Thyroid gland (tissue), 4 donors: Measurements from ENCODE around the gene PIGP. TPM values are rescaled to one million over a fixed set of nuclear protein-coding genes. Genes with fewer than 3 reads are reported as not detected.
"Not testable (repeated sequence)": the region's sequence is repeated elsewhere in the genome, so short reads cannot be mapped to it uniquely, and the experiment has no call there.

ENCODE experiments used
- DNase-seq, 2 donors: peaks; one replicate each; pipeline ENCODE4 v3.0.0-alpha.2; 2019
- H3K27ac ChIP-seq, 3 donors: fragments of 200-600 bp; sonication (generic); 1 replicate in 2 of 3; 2 replicates in 1 of 3; pipeline ENCODE4 v1.5.1; 2016 to 2019; ENCODE audit warnings: mild to moderate bottlenecking in 1 of 3, moderate library complexity in 1 of 3
- H3K27me3 ChIP-seq: fragments of 200-600 bp; sonication (generic); one replicate; pipeline ENCODE4 v1.5.1; 2019
- H3K36me3 ChIP-seq, 2 donors: fragments of 200-600 bp; sonication (generic); one replicate each; pipeline ENCODE4 v1.5.1; 2016 to 2019
- H3K4me1 ChIP-seq, 2 donors: fragments of 200-600 bp; sonication (generic); one replicate each; pipeline ENCODE4 v1.5.1; 2017 to 2019
- H3K4me3 ChIP-seq, 3 donors: fragments of 200-600 bp; sonication (generic); replicated peaks in 1 of 3; 1 replicate in 2 of 3; 2 replicates in 1 of 3; pipeline ENCODE4 v1.5.1; 2016; ENCODE audit warnings: mild to moderate bottlenecking in 1 of 3
- H3K9me3 ChIP-seq: fragments of 200-600 bp; sonication (generic); one replicate; pipeline ENCODE4 v1.5.1; 2017
- CTCF ChIP-seq, 6 experiments: fragments of 200-600 bp in 3 of 6; fragments of 450-650 bp in 3 of 6; sonication (generic) in 3 of 6; IDR thresholded peaks; one replicate each; pipeline ENCODE4 v1.5.1; 2016 to 2019; ENCODE audit warnings: antibody characterized with exemption in 6 of 6, mild to moderate bottlenecking in 2 of 6, inconsistent platforms in 1 of 6, moderate library complexity in 1 of 6
- POLR2A ChIP-seq, 2 donors: fragments of 450-650 bp; IDR thresholded peaks; one replicate each; pipeline ENCODE4 v1.6.1; 2017; ENCODE audit warnings: antibody characterized with exemption in 2 of 2, mild to moderate bottlenecking in 2 of 2, moderate library complexity in 1 of 2
- WGBS, 2 donors: methylation state at CpG; one replicate each; pipeline ENCODE4 v1.1.5; 2017; 5-methylcytosine and 5-hydroxymethylcytosine counted together
- intact Hi-C: fragments of 100-400 bp; cut with DNase I; formaldehyde crosslinking; loops from one replicate; pipeline ENCODE4 v1.15.1; 2023
- total RNA-seq, 4 donors: library from RNA; depleted of rRNA; stranded (reverse); fragments of >200 nt; gene quantifications; one replicate each; pipeline ENCODE4 v1.2.3, GENCODE V29; 2016

Gene PIGP
- total RNA-seq, 4 donors from 2014 or later, result 14.7 to 27.0 (median 23.3) TPM

GRCh38 chr21:37106998-37107397 is 34.1 kb upstream of the PIGP start:
- intact Hi-C loops, result no loop called here
- Histone ChIP-seq H3K27me3 (no peaks in the 10 kb centered on the region), H3K9me3 (no peaks in the 10 kb centered on the region), H3K27ac (no peak overlapping the region), H3K4me1 (peaks cover 0 to 6% of the 10 kb centered on the region in 2 donors), H3K4me3 (no peak overlapping the region), H3K36me3 (peaks cover 0 to 8% of the 10 kb centered on the region in 2 donors)
- TF ChIP-seq POLR2A (IDR thresholded peaks at IDR 0.05) (no peak), CTCF (IDR thresholded peaks at IDR 0.05) (no peak)
- 99% methylated on average over 2 of the region's 2 CpGs for WGBS, 2 donors
- DNase-seq, result no peak

GRCh38 chr21:37102746-37103145 is 29.9 kb upstream of the PIGP start:
- H3K4me3 ChIP-seq, H3K36me3 ChIP-seq, H3K27me3 ChIP-seq, intact Hi-C loops, H3K27ac ChIP-seq, H3K9me3 ChIP-seq, H3K4me1 ChIP-seq: not testable (repeated sequence)
- DNase-seq, result peak; percentile 31 to 43
- WGBS, 2 donors, result 64 to 73% methylated on average over 3 of the region's 3 CpGs

- WGBS, 2 donors, result 90 to 92% methylated on average over 1 of the region's 1 CpG
- Histone ChIP-seq H3K4me1 (peaks cover 0 to 6% of the 10 kb centered on the region in 2 donors), H3K27me3 (no peaks in the 10 kb centered on the region), H3K27ac (no peak overlapping the region), H3K9me3 (no peaks in the 10 kb centered on the region), H3K4me3 (no peak overlapping the region), H3K36me3 (peaks cover 6 to 7% of the 10 kb centered on the region in 2 donors)
- DNase-seq, result no peak
- no peak for TF ChIP-seq CTCF (IDR thresholded peaks at IDR 0.05)
- intact Hi-C loops, result no loop called here
Observed at GRCh38 chr21:37101384-37101783, 28.5 kb upstream of the PIGP start.

GRCh38 chr21:37100316-37100715 is 27.4 kb upstream of the PIGP start:
- Histone ChIP-seq H3K9me3 (no peaks in the 10 kb centered on the region), H3K4me3 (no peak overlapping the region), H3K4me1 (peaks cover 0 to 6% of the 10 kb centered on the region in 2 donors), H3K36me3 (peaks cover 10 to 12% of the 10 kb centered on the region in 2 donors), H3K27ac (no peak overlapping the region), H3K27me3 (no peaks in the 10 kb centered on the region)
- intact Hi-C loops, result no loop called here
- TF ChIP-seq CTCF (IDR thresholded peaks at IDR 0.05) (no peak), POLR2A (IDR thresholded peaks at IDR 0.05) (no peak)
- no peak for DNase-seq
- WGBS, 2 donors, result 96% methylated on average over 6 of the region's 6 CpGs

GRCh38 chr21:37098751-37099150 is 25.9 kb upstream of the PIGP start:
- no peaks in the 10 kb centered on the region for H3K9me3 ChIP-seq
- TF ChIP-seq POLR2A (IDR thresholded peaks at IDR 0.05) (no peak), CTCF (IDR thresholded peaks at IDR 0.05) (no peak)
- peaks cover 10 to 12% of the 10 kb centered on the region in 2 donors for H3K36me3 ChIP-seq
- no peaks in the 10 kb centered on the region for H3K27me3 ChIP-seq
- intact Hi-C loops, result no loop called here
- DNase-seq, result no peak
- H3K27ac ChIP-seq, result no peak overlapping the region
- WGBS, 2 donors, result 94 to 97% methylated on average over 2 of the region's 2 CpGs
- peaks cover 0 to 6% of the 10 kb centered on the region in 2 donors for H3K4me1 ChIP-seq
- no peak overlapping the region for H3K4me3 ChIP-seq

DNA sequence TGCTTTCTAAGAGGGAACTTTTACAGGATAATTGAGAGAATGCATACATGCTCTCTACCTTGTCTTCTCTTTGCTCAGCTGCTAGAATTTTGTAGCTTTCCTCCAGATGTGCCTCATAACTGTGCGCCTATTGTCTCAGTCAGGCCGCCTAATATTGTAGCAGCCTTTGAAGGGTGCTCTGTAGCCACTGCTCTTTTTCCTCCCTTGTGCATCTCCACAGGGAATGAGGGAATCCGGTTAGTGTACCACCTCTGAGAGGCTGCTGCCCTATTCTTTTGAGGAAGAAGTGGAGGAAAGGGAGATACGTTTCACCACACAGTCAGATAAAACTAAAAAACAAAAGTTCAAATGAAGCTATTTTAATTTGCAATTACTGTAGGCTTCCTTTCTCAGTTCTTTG is 22.9 kb upstream of the PIGP start:
- Histone ChIP-seq H3K27ac (no peak overlapping the region), H3K9me3 (no peaks in the 10 kb centered on the region), H3K36me3 (peaks cover 10 to 12% of the 10 kb centered on the region in 2 donors), H3K27me3 (no peaks in the 10 kb centered on the region), H3K4me3 (no peak overlapping the region), H3K4me1 (no peaks in the 10 kb centered on the region)
- intact Hi-C loops, result no loop called here
- no peak for DNase-seq
- TF ChIP-seq CTCF (IDR thresholded peaks at IDR 0.05) (no peak), POLR2A (IDR thresholded peaks at IDR 0.05) (no peak)
- WGBS, 2 donors, result 93 to 94% methylated on average over 4 of the region's 4 CpGs
